ENCODE results near the gene COLEC12. TPM values are rescaled to one million over a fixed set of nuclear protein-coding genes. Genes with fewer than 3 reads are reported as not detected.

COLEC12 gene
- total and polyA plus RNA-seq, 2 experiments from 2014 or later: 23.2 to 28.3 TPM

GRCh38 chr18:319720-320119 is 180.8 kb downstream of the COLEC12 start:
- no peaks in the 10 kb centered on the region for H3K9me2 ChIP-seq (replicated peaks; ENCODE audit: insufficient read depth)
- DNase-seq (ENCODE audit: low spot score): no peak
- H3K4me1 ChIP-seq (ENCODE audit: insufficient read depth): peaks cover 4% of the 10 kb centered on the region
- no peak overlapping the region for H3K27ac ChIP-seq
- no peak overlapping the region for H3K4me2 ChIP-seq
- H2AFZ ChIP-seq: no peak overlapping the region
- H3K36me3 ChIP-seq (replicated peaks; ENCODE audit: insufficient read depth, low read depth): no peaks in the 10 kb centered on the region
- no peaks in the 10 kb centered on the region for H3K9me3 ChIP-seq (ENCODE audit: low read depth)
- WGBS (ENCODE audit: low lambda C conversion rate, missing lambda C conversion rate): 96% methylated on average over 5 of the region's 5 CpGs
- TF ChIP-seq CTCF (IDR thresholded peaks at IDR 0.05; ENCODE audit: poor library complexity) (no peak), EZH2 (IDR thresholded peaks at IDR 0.05; ENCODE audit: borderline replicate concordance) (no peak), EZH2phosphoT487 (IDR thresholded peaks at IDR 0.05; ENCODE audit: low read depth, severe bottlenecking, unreplicated experiment) (no peak)
- no peaks in the 10 kb centered on the region for H3K27me3 ChIP-seq
- H3K79me2 ChIP-seq: no peaks in the 10 kb centered on the region
- H4K20me1 ChIP-seq (ENCODE audit: insufficient read depth, poor library complexity, severe bottlenecking): no peaks in the 10 kb centered on the region
- no peak overlapping the region for H3K4me3 ChIP-seq

- Histone ChIP-seq H4K20me1 (ENCODE audit: insufficient read depth, poor library complexity, severe bottlenecking) (no peaks in the 10 kb centered on the region), H3K79me2 (no peaks in the 10 kb centered on the region), H3K27ac (no peak overlapping the region), H3K9me2 (replicated peaks; ENCODE audit: insufficient read depth) (no peaks in the 10 kb centered on the region), H3K27me3 (no peaks in the 10 kb centered on the region), H2AFZ (no peak overlapping the region), H3K9me3 (ENCODE audit: low read depth) (no peaks in the 10 kb centered on the region), H3K4me2 (no peak overlapping the region), H3K36me3 (replicated peaks; ENCODE audit: insufficient read depth, low read depth) (no peaks in the 10 kb centered on the region), H3K4me1 (ENCODE audit: insufficient read depth) (peaks cover under 1% of the 10 kb centered on the region), H3K4me3 (no peak overlapping the region)
- WGBS (ENCODE audit: low lambda C conversion rate, missing lambda C conversion rate): 95% methylated on average over 9 of the region's 9 CpGs
- TF ChIP-seq EZH2phosphoT487 (IDR thresholded peaks at IDR 0.05; ENCODE audit: low read depth, severe bottlenecking, unreplicated experiment) (no peak), EZH2 (IDR thresholded peaks at IDR 0.05; ENCODE audit: borderline replicate concordance) (no peak), CTCF (IDR thresholded peaks at IDR 0.05; ENCODE audit: poor library complexity) (no peak)
- DNase-seq (ENCODE audit: low spot score): no peak
Measured at GRCh38 chr18:318791-319291, 181.7 kb downstream of the COLEC12 start.

- Histone ChIP-seq H3K36me3 (replicated peaks; ENCODE audit: insufficient read depth, low read depth) (no peaks in the 10 kb centered on the region), H3K4me3 (no peak overlapping the region), H3K27me3 (no peaks in the 10 kb centered on the region), H2AFZ (no peak overlapping the region), H3K79me2 (no peaks in the 10 kb centered on the region), H3K4me1 (ENCODE audit: insufficient read depth) (no peaks in the 10 kb centered on the region), H3K9me2 (replicated peaks; ENCODE audit: insufficient read depth) (no peaks in the 10 kb centered on the region), H4K20me1 (ENCODE audit: insufficient read depth, poor library complexity, severe bottlenecking) (no peaks in the 10 kb centered on the region), H3K9me3 (ENCODE audit: low read depth) (no peaks in the 10 kb centered on the region), H3K4me2 (no peak overlapping the region), H3K27ac (no peak overlapping the region)
- TF ChIP-seq EZH2phosphoT487 (IDR thresholded peaks at IDR 0.05; ENCODE audit: low read depth, severe bottlenecking, unreplicated experiment): no peak
- TF ChIP-seq CTCF (IDR thresholded peaks at IDR 0.05; ENCODE audit: poor library complexity): no peak
- TF ChIP-seq EZH2 (IDR thresholded peaks at IDR 0.05; ENCODE audit: borderline replicate concordance): no peak
- no peak for DNase-seq (ENCODE audit: low spot score)
- 93% methylated on average over 4 of the region's 6 CpGs for WGBS (ENCODE audit: low lambda C conversion rate, missing lambda C conversion rate)
Measured at GRCh38 chr18:317618-318017, 182.9 kb downstream of the COLEC12 start.

- Histone ChIP-seq H3K27me3 (no peaks in the 10 kb centered on the region), H3K4me2 (no peak overlapping the region), H3K79me2 (no peaks in the 10 kb centered on the region), H3K36me3 (replicated peaks; ENCODE audit: insufficient read depth, low read depth) (no peaks in the 10 kb centered on the region), H3K27ac (no peak overlapping the region), H3K4me3 (no peak overlapping the region), H4K20me1 (ENCODE audit: insufficient read depth, poor library complexity, severe bottlenecking) (no peaks in the 10 kb centered on the region), H3K9me2 (replicated peaks; ENCODE audit: insufficient read depth) (no peaks in the 10 kb centered on the region), H2AFZ (no peak overlapping the region), H3K4me1 (ENCODE audit: insufficient read depth) (no peaks in the 10 kb centered on the region), H3K9me3 (ENCODE audit: low read depth) (no peaks in the 10 kb centered on the region)
- DNase-seq (ENCODE audit: low spot score): no peak
- TF ChIP-seq EZH2phosphoT487 (IDR thresholded peaks at IDR 0.05; ENCODE audit: low read depth, severe bottlenecking, unreplicated experiment) (no peak), CTCF (IDR thresholded peaks at IDR 0.05; ENCODE audit: poor library complexity) (no peak), EZH2 (IDR thresholded peaks at IDR 0.05; ENCODE audit: borderline replicate concordance) (no peak)
- WGBS (ENCODE audit: low lambda C conversion rate, missing lambda C conversion rate): 94% methylated on average over 8 of the region's 8 CpGs
Measured at GRCh38 chr18:316393-316792, 184.1 kb downstream of the COLEC12 start.
